GM19025 (cell line): Measurements from ENCODE around the gene LRRC49.

Experiments used
- ATAC-seq: cut with Tn5 transposase; IDR thresholded peaks from one replicate; pipeline ENCODE4 v1.9.1; 2021; ENCODE audit warnings: mild to moderate bottlenecking, low read depth, moderate library complexity; ENCODE audit not compliant: unreplicated experiment

LRRC49 gene

GRCh38 chr15:71083349-71083748, 190.7 kb downstream of the LRRC49 start:
- no peak for ATAC-seq

- ATAC-seq: no peak
Measured at GRCh38 chr15:71084264-71084663, 191.6 kb downstream of the LRRC49 start.

- ATAC-seq: no peak
Measured at GRCh38 chr15:71085809-71086208, 193.2 kb downstream of the LRRC49 start.

- no peak for ATAC-seq
Measured at GRCh38 chr15:71088155-71088554, 195.5 kb downstream of the LRRC49 start.

- ATAC-seq: no peak
Measured at GRCh38 chr15:71088683-71089082, 196.1 kb downstream of the LRRC49 start.

- no peak for ATAC-seq
Measured at GRCh38 chr15:71089801-71090200, 197.2 kb downstream of the LRRC49 start.

- no peak for ATAC-seq
Measured at GRCh38 chr15:71091601-71092000, 199.0 kb downstream of the LRRC49 start.

- ATAC-seq: no peak
Measured at GRCh38 chr15:71092056-71092600, 199.5 kb downstream of the LRRC49 start.

GRCh38 chr15:71093054-71094024, 200.7 kb downstream of the LRRC49 start:
- no peak for ATAC-seq

- ATAC-seq: no peak
Measured at GRCh38 chr15:71094137-71094536, 201.5 kb downstream of the LRRC49 start.

- no peak for ATAC-seq
Measured at GRCh38 chr15:71096676-71097075, 204.1 kb downstream of the LRRC49 start.

- no peak for ATAC-seq
Measured at GRCh38 chr15:71097890-71098289, 205.3 kb downstream of the LRRC49 start.

- no peak for ATAC-seq
Measured at GRCh38 chr15:71098920-71099319, 206.3 kb downstream of the LRRC49 start.
